Activated B cell treated with CpG ODN at 0.5 μM for 24 hours (primary cell): ENCODE results near the gene SNX3. TPM values are rescaled to one million over a fixed set of nuclear protein-coding genes. Genes with fewer than 3 reads are reported as not detected.

ENCODE experiments used
- ATAC-seq: fragments of 200-7000 bp; cut with Tn5 transposase; one replicate; pipeline ENCODE4 v1.10.0; 2021; ENCODE audit warnings: low read depth, mild to moderate bottlenecking, moderate library complexity
- CTCF ChIA-PET: fragments of 350-600 bp; sonication (Branson Sonifier 250); formaldehyde crosslinking; loops from one replicate; lab custom pipeline; 2021; ENCODE audit warnings: antibody characterized with exemption; lab: Charles Lee
- POLR2A ChIA-PET: fragments of 350-600 bp; sonication (Branson Sonifier 250); formaldehyde crosslinking; loops from one replicate; lab custom pipeline; 2021; ENCODE audit warnings: antibody characterized with exemption; lab: Charles Lee
- DNase-seq: peaks from one replicate; pipeline ENCODE4 v3.0.0; 2022
- H3K27ac Mint-ChIP-seq: one replicate; pipeline ENCODE4 v1.8.0; 2020; ENCODE audit warnings: mixed read lengths
- H3K27me3 Mint-ChIP-seq: one replicate; pipeline ENCODE4 v1.8.0; 2021; ENCODE audit warnings: mixed read lengths
- H3K36me3 Mint-ChIP-seq: one replicate; pipeline ENCODE4 v1.8.0; 2021; ENCODE audit warnings: low read depth, mixed read lengths
- H3K4me1 Mint-ChIP-seq: one replicate; pipeline ENCODE4 v1.8.0; 2021; ENCODE audit warnings: mixed read lengths
- H3K4me3 Mint-ChIP-seq: one replicate; pipeline ENCODE4 v1.8.0; 2020; ENCODE audit warnings: mild to moderate bottlenecking, mixed read lengths
- H3K9me3 Mint-ChIP-seq: one replicate; pipeline ENCODE4 v1.8.0; 2020; ENCODE audit warnings: mixed read lengths
- CTCF ChIP-seq: fragments of 200-600 bp; IDR thresholded peaks from one replicate; pipeline ENCODE4 v1.8.0; 2022; ENCODE audit warnings: antibody characterized with exemption, mild to moderate bottlenecking
- intact Hi-C: fragments of 100-400 bp; cut with micrococcal nuclease; formaldehyde crosslinking; loops from one replicate; pipeline ENCODE4 v1.15.1; 2024
- total RNA-seq: library from RNA; stranded (reverse); gene quantifications from 2 replicates; pipeline ENCODE4 v1.2.3, GENCODE V29; 2022

The SNX3 gene
- total RNA-seq, 1 donor from 2014 or later: 121 TPM

- TF ChIP-seq CTCF: no peak
- CTCF ChIA-PET: no interaction called here
- Mint-ChIP-seq H3K27ac (no peak overlapping the region), H3K9me3 (no peaks in the 10 kb centered on the region), H3K36me3 (peaks cover 20% of the 10 kb centered on the region), H3K4me3 (no peak overlapping the region), H3K27me3 (no peaks in the 10 kb centered on the region), H3K4me1 (peaks cover 12% of the 10 kb centered on the region)
- ATAC-seq (no peak), DNase-seq (no peak)
- POLR2A ChIA-PET: no interaction called here
- intact Hi-C loops: no loop called here
These were observed 60.2 kb downstream of the SNX3 start for GRCh38 chr6:108200631-108201030.

GRCh38 chr6:108200186-108200585 is 60.7 kb downstream of the SNX3 start:
- no peak for ATAC-seq
- ChIA-PET CTCF (no interaction called here), POLR2A (no interaction called here)
- TF ChIP-seq CTCF: no peak
- Mint-ChIP-seq H3K27me3 (no peaks in the 10 kb centered on the region), H3K27ac (no peak overlapping the region), H3K36me3 (peaks cover 16% of the 10 kb centered on the region), H3K4me1 (peaks cover 12% of the 10 kb centered on the region), H3K9me3 (no peaks in the 10 kb centered on the region), H3K4me3 (no peak overlapping the region)
- intact Hi-C loops: no loop called here
- DNase-seq: no peak

DNA sequence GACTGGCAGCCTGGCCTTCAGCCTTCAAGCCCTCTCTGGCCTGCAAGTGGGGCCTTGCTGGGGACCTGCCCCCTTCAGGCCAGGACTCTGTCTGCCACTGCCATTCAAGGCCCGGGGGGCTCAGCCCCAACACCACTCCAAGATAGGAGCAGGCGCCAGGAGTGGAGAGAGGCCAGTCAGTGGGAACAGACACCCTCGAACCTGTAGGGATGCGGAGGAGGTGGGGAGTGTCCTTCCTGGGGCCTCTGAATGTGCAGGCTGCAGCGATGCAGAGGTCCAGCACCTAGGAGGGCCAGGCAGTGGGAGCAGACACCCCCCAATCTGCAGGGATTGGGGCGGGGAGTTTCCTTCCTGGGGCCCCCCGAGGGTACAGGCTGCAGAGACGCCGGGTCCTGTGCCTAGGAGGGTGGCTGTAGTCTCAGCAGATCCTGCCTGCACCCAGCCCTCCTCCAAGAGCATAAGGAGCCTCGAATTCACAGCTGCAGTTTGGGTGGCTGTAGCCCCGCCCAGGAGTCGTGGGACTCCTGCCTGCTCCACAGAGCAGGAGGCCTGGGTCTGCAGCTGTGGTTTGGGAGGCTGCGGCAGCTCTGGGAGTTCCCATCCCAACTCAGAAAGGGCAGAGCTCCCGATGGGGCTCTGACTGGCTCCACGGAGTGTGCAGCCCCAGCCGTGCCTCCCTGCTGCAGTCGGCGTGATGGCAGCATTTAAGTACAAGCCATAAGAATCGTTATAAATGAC is 61.9 kb downstream of the SNX3 start:
- H3K36me3 Mint-ChIP-seq: peaks cover 11% of the 10 kb centered on the region
- intact Hi-C loops: no loop called here
- ATAC-seq (no peak), DNase-seq (no peak)
- TF ChIP-seq CTCF: no peak
- H3K27ac Mint-ChIP-seq: no peak overlapping the region
- H3K9me3 Mint-ChIP-seq: no peaks in the 10 kb centered on the region
- H3K4me3 Mint-ChIP-seq: no peak overlapping the region
- peaks cover 5% of the 10 kb centered on the region for H3K27me3 Mint-ChIP-seq
- ChIA-PET POLR2A (no interaction called here), CTCF (no interaction called here)
- H3K4me1 Mint-ChIP-seq: peaks cover 9% of the 10 kb centered on the region

- POLR2A ChIA-PET: no interaction called here
- CTCF ChIA-PET: no interaction called here
- H3K9me3 Mint-ChIP-seq: no peaks in the 10 kb centered on the region
These were observed 65.6 kb downstream of the SNX3 start for GRCh38 chr6:108195209-108195608.

GRCh38 chr6:108194503-108194902 is 66.3 kb downstream of the SNX3 start:
- no peaks in the 10 kb centered on the region for H3K4me1 Mint-ChIP-seq
- TF ChIP-seq CTCF: no peak
- H3K4me3 Mint-ChIP-seq: no peak overlapping the region
- no peak for DNase-seq
- POLR2A ChIA-PET: no interaction called here
- CTCF ChIA-PET: no interaction called here
- H3K36me3 Mint-ChIP-seq: no peaks in the 10 kb centered on the region
- H3K9me3 Mint-ChIP-seq: no peaks in the 10 kb centered on the region
- intact Hi-C loops: no loop called here
- peaks cover 16% of the 10 kb centered on the region for H3K27me3 Mint-ChIP-seq
- no peak overlapping the region for H3K27ac Mint-ChIP-seq
- no peak for ATAC-seq

More at GRCh38 chr6:108195209-108195608, 65.6 kb downstream of the SNX3 start:
- TF ChIP-seq CTCF: no peak
- ATAC-seq (no peak), DNase-seq (no peak)
- Mint-ChIP-seq H3K36me3 (peaks cover 2% of the 10 kb centered on the region), H3K27me3 (peaks cover 14% of the 10 kb centered on the region), H3K4me1 (no peaks in the 10 kb centered on the region), H3K4me3 (no peak overlapping the region), H3K27ac (no peak overlapping the region)
- intact Hi-C loops: no loop called here
